Stimulated activated CD8-positive, alpha-beta memory T cell treated with anti-CD3 and anti-CD28 coated beads, Interleukin-12 subunit alpha, Interleukin-12 subunit beta, amount 100 ng/mL, for 24 hours (primary cell): Measurements from ENCODE around the gene RNPEPL1.
A peak's percentile ranks its signal among the peaks of the same experiment; 100 is the strongest.

Source experiments
- DNase-seq: peaks from one replicate; pipeline ENCODE4 v3.0.0-alpha.2; 2020; ENCODE audit errors: extremely low read depth

RNPEPL1 gene

GRCh38 chr2:240576436-240577205 is 8.3 kb downstream of the RNPEPL1 start:
- DNase-seq = no peak

DNA sequence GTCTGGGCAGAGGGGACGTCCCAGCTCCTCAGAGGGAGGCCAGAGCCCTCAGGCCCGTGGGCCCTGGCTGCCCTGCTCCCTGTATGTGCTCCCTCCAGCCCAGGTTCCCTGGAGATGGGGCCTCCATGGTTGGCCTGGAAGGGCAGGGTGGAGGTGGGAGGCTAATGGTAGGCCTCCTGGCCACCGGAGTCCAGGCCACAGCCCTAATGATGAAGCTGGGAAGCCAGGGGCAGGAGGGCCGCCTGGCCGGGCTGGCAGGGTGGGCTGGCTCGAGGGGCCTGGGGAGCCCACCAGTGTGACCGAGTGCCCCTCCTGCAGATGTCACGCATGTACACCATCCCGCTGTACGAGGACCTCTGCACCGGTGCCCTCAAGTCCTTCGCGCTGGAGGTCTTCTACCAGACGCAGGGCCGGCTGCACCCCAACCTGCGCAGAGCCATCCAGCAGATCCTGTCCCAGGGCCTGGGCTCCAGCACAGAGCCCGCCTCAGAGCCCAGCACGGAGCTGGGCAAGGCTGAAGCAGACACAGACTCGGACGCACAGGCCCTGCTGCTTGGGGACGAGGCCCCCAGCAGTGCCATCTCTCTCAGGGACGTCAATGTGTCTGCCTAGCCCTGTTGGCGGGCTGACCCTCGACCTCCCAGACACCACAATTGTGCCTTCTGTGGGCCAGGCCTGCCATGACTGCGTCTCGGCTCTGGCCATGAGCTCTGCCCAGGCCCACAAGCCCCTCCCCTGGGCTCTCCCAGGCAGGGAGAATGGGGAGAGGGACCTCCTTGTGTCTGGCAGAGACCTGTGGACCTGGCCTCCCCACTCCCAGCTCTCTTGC is 9.2 kb downstream of the RNPEPL1 start:
- DNase-seq = no peak

DNA sequence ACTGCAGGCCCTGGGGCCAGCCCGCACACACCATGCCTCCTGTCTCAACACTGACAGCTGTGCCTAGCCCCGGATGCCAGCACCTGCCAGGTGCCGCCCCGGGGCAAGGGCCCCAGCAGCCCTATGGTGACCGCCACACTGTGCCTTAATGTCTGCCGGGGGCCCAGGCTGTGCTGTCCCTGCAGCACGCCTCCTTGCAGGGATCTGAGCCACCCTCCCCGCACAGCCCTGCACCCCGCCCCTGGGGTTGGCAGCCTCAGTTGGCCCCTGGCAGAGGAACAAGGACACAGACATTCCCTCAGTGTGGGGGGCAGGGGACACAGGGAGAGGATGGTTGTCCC is 9.8 kb downstream of the RNPEPL1 start:
- DNase-seq = no peak

DNA sequence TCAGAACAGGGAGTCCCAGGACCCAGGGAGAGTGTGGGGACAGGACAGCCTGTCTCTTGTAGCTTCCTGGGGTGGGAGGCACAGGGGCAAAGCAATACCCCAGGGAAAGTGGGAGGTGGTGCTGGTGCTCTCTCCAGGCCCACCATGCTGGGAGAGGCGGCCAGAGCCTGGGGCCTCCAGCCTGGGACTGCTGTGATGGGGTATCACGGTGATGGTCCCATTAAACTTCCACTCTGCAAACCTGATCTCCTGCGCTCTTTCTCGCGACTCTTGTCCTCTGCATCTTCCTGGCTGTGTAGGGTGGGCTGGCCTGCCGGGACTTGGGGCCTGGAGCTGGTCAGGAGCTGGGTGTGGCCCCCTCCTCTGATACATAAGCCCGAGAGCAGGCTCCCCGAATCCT is 10.2 kb downstream of the RNPEPL1 start:
- DNase-seq = no peak

GRCh38 chr2:240579071-240579762 is 10.9 kb downstream of the RNPEPL1 start:
- DNase-seq = no peak

DNA sequence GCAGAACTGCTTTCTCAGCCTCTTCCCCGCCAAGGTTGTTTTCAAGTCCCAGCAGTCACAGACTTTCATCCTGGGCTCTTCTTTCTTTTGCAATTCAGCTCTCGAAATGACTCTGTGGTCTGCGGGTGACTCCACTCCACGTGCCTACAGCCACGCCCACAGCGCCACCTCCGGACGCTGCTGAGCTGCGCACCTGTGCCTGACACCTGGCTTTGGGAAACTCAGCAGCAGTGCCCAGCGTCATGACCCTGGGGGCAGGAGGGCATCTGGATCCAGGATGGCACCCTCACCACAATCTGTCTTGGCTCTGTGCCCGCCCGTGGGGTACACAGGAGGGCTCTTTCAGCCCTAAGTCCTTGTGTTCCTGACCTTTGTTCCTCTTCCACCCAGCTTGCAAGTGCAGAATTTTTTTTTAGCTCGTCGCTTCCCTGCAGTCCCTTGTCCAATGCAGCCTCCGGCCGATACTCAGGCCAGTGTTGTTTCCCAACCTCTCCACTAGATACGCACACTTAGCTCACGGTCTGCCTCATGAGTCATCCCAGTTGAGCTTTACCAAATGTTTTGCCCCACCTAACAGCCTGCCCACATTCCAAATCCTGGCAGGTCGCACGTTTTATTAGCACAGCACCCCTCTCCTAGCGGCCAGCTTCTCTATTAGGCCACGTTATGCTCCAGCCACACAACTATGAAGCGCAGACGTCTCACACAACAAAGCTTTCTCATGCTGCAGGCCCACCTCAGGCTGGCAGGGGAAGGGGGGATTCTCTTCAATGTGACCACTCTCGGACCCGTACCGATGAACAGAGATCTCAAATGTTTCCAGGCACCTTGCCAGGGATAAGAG is 11.7 kb downstream of the RNPEPL1 start:
- no peak for DNase-seq

GRCh38 chr2:240581811-240582210 is 13.5 kb downstream of the RNPEPL1 start:
- no peak for DNase-seq

- no peak for DNase-seq
Measured at GRCh38 chr2:240582781-240583180, 14.5 kb downstream of the RNPEPL1 start.

DNA sequence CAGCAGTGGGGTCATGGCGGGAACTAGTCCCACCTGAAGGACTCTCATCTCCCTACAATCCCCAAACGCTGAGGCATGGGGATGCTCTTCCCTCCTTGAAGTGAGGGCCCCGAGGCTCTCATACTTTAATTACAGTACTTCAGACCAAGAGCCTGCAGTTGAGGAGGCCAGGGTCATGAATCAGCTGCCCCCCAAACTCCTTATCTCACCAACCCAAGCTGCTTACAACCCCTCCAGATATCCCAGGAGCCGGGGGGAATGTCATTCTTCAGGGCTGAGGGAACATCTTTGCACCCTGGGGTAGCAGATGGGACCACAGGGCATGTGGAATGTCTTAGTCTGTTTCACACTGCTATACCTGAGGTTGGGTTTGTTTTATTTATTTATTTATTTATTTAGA is 15.5 kb downstream of the RNPEPL1 start:
- DNase-seq = no peak

DNA sequence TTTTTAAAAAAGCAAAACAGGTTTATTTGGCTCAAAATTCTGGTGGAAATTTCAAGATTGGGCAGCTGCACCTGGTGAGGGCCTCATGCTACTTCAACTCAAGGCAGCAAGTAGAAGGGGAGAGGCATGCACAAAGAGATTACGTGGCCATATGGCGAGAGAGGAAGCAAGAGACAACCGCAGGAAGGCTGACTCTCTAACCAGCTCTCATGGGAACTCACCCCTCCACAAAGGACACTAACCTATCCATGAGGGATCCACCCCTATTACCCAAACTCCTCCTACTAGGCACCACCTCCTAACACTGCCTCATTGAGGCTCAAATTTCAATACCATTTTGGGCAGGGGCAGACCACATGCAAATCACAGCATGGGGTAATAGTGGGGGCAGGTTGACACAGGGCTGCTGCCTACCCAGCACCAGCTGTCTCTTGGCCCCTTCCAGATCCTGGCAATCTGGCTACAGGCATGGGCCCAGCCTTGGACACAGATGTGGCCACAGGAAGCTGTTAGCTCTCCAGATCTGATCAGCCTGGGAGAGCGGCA is 16.3 kb downstream of the RNPEPL1 start:
- no peak for DNase-seq

DNA sequence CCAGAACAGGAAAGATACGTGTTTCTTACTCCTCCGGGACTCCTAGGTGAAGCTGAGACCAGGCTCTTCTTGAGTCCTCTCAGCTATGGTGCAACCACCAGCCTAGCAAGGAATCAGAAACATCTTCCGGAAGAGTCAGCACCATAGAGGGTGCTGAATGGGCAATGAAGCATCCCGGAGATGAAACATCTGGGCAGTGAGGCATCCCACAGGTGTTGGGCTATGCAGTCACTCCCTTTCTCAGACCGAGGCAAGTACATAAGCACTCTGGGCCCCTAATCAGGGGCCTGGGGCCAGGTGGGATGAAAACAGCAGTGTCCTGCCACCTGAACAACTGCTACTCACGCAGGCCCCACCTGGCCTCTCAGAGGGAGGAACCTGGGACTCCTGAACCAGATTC is 16.8 kb downstream of the RNPEPL1 start:
- no peak for DNase-seq

GRCh38 chr2:240585681-240586197 is 17.5 kb downstream of the RNPEPL1 start:
- DNase-seq = no peak

DNA sequence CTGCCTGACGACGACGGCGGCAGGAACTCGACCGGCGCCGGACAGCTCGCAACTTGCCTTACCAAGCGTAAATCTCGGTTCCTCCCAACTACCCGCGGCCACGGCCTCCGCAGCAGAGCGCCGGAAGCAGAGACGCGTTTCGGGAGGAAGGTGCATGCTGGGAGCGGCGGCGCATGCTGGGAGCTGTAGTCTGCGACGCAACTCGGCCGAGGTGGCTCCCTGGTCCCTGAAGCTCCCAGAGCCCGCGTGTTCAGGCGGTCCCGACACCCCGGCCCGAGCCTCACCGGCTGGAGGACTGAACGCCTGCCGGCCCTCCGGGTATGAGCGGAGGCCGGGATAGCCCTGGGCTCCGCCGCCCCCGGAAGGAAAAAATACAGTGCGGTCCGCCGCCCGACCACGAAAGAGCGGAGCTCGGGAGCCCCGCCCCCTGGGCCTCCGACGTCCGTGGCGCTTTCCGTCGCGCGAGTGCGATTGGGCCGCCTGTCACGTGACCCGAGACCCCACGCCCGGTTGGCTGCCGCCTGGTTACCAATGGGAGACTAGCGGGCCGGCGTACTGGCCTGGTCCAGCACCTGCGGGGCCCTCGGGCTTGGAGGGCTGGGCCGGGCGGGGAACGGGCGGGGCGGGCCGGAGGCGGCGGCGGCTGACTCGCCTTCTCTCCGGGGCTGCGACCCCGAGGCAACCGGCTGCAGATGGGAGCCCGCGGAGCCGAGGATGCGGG is 18.1 kb downstream of the RNPEPL1 start, which contains the start of gene CAPN10:
CAPN10 (plus strand) TSS at position 537 of the 721 bp plus-strand sequence; CDS start at position 715, 178 bp downstream.
- DNase-seq = peak; percentile 93

DNA sequence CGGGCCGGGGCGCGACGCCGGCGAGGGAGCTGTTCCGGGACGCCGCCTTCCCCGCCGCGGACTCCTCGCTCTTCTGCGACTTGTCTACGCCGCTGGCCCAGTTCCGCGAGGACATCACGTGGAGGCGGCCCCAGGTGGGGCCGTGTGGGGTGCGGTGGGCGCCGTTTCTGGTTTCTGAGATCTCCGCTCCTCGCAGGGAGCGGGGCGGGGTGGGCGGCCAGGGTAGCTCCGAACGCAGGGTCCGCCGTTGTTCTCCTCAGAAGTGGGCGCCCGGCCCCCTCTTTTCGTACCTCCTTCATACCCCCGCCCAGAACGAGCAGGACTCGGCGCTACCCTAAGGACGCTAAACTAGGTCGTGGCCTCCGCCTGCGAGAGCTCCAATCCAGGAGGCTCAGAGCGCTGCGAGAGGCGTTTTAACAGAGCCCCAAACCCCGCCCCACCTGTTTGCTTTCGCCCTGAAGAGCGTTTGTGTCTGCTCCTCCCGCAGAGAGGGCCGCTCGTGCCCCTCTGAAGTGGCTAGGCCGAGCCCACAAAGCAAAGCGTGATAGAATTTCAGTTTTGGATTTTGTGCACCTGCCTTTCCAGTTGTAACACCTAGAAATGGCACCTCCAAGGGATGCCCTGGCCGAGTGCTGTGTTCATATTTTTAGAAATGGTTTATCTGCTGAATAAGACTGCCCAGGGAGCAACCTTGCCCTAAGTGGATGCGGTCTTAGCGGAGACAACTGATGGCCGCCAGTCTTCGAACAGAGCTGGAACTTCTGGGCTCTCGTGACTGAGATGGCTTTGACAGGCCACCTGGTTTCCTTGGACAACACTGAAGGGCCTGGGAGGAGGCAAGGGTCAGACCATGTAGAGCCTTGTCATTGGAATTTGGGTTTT is 18.9 kb downstream of the RNPEPL1 start:
- no peak for DNase-seq

GRCh38 chr2:240588006-240588655 is 19.8 kb downstream of the RNPEPL1 start:
- no peak for DNase-seq

- no peak for DNase-seq
Measured at GRCh38 chr2:240588669-240589068, 20.4 kb downstream of the RNPEPL1 start.

- DNase-seq = no peak
Measured at GRCh38 chr2:240589375-240589774, 21.1 kb downstream of the RNPEPL1 start.

- DNase-seq = no peak
Measured at GRCh38 chr2:240589850-240590525, 21.7 kb downstream of the RNPEPL1 start.
